MM.1S (cell line): ENCODE data around the gene ARHGEF7.

ENCODE experiments used
- EZH2phosphoT487 ChIP-seq: fragments of 300-600 bp; sonication (generic); IDR thresholded peaks from 2 replicates; pipeline ENCODE4 v1.6.1; 2018; ENCODE audit warnings: antibody characterized with exemption, low read length
- TF ChIP-seq, protein P1 (sequence below): fragments of 300-600 bp; sonication (generic); IDR thresholded peaks from 2 replicates; pipeline ENCODE4 v1.5.1; 2016; ENCODE audit warnings: antibody characterized with exemption, low read length, mixed read lengths

DNA sequence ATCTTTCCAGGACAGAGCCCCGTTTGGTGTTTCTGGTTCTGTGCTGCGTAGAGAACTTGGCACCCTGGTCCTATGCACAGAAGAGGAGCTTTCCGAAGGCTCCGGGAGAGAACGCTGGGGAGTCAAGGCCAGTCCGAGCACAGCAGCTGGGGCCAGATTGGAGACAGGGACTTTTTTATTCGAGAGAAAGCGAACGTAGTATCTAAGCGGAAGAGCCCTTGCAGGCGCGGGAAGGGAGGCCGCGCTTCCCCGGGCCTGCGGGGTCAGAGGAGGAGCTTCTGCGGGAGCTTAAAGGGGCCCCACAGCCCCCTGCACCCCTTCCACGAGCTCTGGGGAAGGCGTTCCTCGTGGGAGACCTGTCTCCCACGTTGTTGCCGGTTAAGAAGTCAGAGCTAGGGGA is 48.6 kb upstream of the ARHGEF7 start:
- TF ChIP-seq, protein P1, sequence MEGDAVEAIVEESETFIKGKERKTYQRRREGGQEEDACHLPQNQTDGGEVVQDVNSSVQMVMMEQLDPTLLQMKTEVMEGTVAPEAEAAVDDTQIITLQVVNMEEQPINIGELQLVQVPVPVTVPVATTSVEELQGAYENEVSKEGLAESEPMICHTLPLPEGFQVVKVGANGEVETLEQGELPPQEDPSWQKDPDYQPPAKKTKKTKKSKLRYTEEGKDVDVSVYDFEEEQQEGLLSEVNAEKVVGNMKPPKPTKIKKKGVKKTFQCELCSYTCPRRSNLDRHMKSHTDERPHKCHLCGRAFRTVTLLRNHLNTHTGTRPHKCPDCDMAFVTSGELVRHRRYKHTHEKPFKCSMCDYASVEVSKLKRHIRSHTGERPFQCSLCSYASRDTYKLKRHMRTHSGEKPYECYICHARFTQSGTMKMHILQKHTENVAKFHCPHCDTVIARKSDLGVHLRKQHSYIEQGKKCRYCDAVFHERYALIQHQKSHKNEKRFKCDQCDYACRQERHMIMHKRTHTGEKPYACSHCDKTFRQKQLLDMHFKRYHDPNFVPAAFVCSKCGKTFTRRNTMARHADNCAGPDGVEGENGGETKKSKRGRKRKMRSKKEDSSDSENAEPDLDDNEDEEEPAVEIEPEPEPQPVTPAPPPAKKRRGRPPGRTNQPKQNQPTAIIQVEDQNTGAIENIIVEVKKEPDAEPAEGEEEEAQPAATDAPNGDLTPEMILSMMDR = no peak
- TF ChIP-seq EZH2phosphoT487 = no peak
